SW 1271 (cell line): ENCODE data around the gene RNF181.
"Not testable (repeated sequence)": the region's sequence is repeated elsewhere in the genome, so short reads cannot be mapped to it uniquely, and the experiment has no call there.

Source experiments
- DNase-seq, 2 experiments: peaks; one replicate each; lab custom pipeline; 2025; lab: John Stamatoyannopoulos, UW

RNF181 gene

DNA sequence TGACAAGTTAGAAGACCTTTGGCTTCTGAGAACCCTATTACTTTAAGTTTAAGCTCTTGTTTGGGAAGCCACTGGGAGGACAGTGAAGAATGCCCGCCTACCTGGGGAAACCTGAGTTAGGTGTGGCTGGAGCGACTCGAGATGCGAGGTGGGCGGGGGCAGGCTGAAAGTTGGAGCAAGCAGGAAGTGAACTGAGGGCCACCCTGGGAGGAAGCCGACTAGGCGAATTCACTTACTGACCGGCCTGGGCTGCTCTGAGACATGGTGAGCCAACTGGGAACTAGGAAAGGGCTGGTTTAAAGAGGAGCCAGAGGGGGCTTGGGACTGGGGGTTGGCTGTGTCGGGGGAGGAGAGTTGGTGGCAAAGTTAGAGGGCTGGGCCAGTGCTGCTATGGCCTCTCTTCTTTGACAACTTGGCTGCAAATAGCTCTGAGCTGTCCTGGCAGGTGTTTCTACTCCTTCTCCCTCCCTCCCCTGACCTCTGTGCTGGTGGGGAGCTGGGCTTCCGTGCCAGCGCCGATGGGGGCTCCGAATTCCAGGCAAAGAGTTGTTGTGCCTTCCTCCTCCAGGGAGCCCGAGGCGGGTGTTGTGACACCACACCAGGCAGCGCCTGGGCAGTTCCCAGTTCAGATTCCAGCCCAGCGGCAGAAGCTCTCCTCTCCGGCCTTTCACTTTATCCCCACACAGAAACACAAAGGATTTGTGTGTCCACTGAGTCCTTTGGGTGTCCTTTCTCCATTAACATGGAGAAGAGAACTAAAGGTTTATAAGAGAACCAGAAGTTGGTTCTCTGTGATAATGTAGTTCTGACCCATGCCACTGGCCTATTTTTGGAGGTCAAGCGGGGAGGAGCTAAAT is 17.9 kb upstream of the RNF181 start, which contains the start of gene VAMP8:
Gene VAMP8 (plus strand): TSS at position 201 of the 857 bp plus-strand sequence. CDS start 61 bp downstream, at position 262.
- no peak for DNase-seq

DNA sequence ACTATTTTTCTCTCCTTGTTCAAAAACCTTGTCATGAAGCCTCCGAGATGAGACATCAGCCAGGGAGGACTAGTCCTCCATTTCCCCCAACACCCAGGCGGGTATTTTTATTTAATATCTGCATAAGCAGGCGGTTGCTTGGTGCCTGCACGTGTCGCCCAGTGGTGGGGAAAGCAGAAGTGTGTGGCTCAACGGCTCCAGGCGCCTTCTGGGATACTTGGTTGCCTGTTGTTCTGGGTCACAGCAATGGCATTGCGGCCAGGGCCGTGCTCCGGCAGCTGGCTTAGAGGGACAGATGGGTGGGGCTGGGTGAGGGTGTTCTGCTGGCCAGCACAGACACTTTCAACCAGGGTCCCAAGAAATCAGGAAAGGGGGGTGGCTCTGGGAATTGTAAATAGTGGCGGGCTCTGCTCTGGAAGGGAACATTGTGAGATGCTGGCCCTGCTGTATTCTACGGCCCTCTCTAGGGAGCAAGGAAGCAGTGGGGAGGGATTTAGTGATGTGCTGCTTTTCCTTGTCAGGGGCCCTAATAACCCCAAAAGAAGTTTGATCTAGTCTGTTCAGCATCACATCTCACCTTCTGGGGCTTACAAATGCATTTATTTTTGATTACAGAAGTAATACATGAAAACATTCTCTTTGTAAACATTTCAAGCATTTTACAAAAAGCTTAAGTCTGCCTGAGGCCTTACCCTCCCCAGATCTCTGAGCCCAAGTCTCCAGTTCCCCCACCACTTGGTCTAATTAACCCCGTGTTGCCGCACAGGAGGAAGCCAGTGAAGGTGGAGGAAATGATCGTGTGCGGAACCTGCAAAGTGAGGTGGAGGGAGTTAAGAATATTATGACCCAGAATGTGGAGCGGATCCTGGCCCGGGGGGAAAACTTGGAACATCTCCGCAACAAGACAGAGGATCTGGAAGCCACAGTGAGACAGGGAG is 17.0 kb upstream of the RNF181 start:
- no peak for DNase-seq

DNA sequence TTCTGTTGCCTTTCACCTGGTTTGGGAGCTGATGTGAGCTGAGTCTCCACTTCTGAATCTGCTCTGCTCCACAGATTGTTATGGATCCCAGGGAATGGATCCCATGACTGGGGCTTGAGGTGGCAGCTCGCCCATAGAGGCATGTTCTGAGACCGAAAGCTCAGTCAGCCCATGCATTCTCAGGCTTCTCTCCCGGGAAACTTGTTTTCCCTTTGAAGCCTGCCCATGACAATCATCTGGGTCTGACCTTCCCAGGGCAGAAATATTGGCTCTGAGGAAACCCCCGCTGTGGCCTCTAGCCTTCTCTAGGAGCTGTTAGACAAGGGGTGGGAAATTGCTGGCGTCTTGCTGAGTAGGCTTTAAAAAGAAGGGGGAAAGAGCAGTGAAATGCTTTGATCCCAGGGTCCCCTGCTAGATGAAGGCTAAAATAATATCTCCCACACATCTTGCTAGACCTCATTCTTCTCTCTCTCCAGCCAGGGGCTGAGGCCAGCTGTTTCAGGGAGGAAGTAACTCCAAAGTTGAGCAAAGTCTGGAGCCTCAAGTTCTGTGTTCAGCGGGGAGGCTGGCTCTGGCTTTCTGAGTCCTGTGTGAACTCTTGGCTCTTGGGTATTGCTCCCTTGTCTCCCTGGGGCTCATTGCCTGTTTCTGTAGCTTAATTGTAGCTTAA is 16.1 kb upstream of the RNF181 start:
- no peak for DNase-seq

DNA sequence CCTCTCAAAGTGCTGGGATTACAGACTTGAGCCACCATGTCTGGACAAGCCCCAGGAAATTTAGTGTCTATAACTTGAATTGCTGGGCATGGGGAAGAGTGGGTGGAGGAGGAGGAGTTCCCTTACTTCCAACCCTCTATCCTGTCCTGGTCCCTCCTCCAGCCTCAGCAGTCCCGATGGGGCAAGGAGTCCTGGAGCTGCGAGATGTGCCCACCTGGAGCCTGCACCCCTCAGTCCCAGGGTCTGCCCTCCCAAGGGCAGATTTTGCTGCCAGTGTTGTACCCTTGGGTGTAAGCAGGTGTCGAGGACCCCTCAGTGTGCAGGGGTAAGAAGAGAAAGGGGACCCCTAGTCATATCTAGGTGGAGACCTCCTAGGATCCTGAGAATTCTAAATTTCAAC is 15.3 kb upstream of the RNF181 start:
- DNase-seq, result no peak

DNA sequence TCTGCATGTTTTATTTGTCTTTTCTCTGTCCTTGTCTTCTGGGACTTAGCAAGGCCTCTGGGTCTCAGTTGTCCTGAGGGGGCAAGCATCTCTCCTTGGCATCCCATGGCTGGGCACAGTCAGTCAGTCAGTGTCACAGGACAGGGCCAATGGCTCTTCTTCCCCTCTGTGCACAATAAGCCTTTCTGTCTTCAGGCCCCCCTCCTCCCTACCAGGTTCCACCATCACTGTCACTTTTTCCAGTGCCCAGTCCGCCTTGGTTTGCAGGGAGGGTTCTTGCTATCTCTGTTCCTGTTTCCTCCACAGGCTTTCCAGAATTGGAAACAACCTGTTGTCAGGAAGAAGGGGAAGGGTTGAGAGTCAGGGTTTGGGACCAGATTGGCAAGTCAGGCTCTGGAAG is 13.1 kb upstream of the RNF181 start:
- no peak for DNase-seq

DNA sequence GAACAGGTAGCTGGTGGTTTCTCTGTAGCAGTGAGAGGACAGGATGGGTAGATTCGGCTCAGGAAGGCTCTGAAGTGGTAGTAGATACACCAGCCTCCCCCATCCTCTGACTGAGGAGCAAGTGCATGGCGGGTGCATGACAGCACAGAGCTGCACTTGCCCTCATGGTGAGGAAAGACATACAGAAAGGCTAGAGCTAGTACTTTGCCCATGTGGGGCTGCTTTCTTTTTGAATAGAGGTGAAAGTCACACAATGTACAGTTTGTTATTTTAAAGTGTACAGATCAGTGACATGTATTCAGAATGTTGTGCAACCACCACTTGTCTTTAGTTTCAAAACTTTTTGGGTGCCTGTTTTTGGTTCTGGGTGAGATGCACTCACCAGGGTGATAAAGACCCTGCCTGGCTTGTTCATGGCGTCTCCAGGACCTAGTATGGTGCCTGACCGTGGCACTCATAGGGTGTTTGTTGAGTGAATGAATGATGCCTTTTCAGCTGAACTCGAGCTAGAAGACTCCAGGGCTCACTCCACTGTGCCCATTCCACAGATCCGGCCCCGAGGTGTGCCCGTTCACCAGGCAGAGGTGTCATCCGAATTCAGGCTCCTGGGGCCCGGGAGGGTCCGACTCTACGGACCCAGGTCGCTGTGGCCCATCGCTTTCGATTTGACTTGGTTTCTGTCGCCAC is 11.7 kb upstream of the RNF181 start:
- DNase-seq, result no peak

DNA sequence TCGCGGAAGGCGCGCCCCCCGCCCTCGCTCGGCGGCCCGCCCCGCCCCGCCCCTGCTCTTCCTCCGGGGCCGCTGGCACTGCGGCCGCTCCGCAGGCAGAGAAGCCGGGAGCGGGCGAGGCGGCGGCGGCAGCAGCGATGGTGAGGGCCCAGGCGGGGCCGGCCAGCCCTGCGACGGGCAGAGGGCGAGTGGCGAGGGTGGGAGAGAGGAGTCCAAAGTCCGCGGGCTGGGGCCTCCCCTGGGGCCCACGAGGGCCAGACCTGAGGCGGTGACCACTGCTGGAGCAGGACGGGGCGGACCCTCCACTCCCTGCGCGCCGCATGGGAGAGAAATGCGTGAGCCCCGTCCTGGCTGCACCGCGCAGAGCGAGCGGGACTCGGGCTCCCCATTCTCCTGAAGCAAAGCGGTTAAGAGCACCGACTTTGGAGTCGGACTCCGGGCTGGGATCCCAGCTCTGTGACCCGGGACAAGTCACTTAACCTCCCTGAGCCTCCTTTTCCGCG is 11.1 kb upstream of the RNF181 start, which contains the start of gene VAMP5:
Gene VAMP5 (plus strand): TSS at position 78 of the 503 bp plus-strand sequence. CDS start 60 bp downstream, at position 138.
- no peak for DNase-seq

DNA sequence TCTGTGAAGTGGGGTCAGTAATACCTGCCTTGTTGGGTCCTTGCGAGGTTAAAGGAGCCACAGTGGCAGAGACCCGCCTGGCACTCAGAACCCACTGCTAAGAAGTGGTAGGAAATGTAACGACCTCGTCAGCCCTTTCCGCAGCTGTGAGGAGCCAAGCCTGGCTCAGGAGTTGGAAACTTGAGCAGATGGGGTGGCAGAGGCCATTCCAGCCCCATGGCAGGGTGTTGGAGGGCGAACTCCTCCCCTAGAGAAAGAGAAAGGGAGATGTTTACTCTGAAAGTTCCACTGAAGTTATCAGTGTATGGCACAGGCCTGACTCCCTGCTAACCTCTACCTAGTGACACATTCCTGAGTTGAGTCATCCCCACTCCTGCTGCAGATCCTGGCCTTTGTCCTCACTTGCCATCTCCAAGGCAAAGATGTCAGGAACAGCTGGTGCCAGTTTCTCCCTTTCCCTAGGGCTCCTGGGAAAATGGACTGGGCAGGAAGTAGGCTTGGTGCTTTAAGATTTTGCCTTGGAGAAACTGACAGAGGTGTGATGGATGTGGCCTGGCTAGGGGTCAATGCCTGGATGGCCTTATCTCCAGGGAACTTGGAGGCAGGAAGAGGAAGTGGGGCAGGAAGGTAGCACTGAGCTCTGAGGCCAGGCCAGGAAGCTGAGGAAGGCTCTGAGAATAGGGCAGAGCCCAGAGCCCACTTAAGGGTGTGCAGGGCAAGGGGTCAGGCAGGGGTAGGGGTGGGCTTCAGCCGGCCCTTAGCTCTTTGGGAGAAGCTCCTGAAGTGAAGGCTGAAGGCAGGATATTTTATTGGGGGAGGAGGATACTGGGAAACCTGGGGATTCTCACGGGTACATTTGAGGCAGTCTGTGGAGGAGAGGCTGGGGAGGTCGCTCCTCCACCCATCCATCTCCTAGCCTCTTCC is 10.4 kb upstream of the RNF181 start:
- peak; percentile 31 to 70 for DNase-seq

DNA sequence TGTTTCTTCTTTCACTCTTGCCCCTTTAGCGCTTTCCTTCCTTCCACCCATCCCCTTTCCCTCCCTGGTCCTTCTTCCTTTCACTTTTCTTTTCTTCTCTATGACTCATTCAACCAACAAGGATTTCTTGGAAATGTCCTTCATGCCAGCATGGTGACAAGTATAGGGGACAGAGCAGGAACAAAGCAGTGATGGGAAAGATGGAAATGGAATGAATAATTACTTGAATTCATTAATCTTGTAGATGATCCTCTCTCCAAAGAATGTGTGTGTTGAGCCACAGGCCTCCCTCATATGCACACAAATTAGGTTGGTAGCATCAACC is 9.8 kb upstream of the RNF181 start:
- DNase-seq, result peak in 1 of 2 experiments; percentile 33

DNA sequence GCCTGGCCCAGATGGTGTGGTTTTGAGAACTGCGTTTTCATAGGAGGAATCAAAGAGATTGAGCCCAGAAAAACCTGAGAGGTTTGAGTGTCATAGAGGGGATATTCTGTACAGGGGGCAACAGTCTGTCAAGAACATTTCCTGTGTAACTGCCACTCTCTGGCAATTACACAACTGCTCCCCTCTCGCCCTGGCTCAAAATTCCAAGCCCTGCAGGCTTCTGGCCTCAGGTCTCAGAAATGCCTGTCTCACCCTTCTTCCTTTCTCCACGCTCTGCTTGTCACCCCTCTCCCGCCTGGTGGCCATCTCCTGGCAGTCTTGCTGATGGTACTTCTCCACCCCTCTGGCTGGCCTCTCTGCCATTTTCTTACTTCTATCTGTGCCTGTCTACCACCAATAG is 7.3 kb upstream of the RNF181 start:
- no peak for DNase-seq

DNA sequence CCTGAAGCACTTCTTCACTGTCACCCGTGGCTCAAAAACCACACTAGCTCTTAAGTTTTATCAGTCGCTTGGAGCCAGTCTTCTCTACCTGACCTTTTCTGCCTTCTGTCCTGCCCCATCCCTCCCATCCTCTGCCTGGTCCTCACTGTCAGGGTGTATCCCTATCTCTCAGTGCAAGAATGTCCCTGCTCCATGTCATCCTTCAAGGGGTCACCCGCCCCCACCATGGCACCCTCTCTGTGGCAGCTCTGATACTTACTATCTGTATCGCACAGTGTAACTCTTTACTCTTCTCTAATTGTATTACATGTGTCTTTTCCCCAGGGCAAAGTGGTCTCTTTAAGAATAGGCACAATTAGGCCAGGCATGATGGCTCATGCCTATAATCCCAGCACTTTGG is 6.9 kb upstream of the RNF181 start:
- no peak for DNase-seq

DNA sequence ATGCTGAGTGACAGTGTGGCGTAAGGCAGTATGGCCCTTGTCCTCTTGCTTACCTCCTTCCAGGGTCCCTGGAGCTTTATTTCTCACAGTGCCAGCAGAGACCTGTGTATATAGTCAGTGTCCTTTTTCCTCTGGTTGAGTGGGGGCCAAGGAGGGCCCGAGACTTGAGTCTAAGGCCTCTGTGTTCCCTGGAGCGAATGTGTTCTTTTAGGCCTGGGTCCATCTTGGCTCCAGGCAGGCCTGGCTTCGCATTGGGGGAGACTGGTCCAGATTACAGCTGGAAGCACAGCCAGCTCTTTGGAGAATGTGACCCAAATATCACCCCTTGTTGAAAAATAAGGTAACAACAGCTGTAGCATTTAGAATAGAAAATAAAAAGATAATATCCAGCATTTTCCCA is 6.4 kb upstream of the RNF181 start:
- no peak for DNase-seq

DNA sequence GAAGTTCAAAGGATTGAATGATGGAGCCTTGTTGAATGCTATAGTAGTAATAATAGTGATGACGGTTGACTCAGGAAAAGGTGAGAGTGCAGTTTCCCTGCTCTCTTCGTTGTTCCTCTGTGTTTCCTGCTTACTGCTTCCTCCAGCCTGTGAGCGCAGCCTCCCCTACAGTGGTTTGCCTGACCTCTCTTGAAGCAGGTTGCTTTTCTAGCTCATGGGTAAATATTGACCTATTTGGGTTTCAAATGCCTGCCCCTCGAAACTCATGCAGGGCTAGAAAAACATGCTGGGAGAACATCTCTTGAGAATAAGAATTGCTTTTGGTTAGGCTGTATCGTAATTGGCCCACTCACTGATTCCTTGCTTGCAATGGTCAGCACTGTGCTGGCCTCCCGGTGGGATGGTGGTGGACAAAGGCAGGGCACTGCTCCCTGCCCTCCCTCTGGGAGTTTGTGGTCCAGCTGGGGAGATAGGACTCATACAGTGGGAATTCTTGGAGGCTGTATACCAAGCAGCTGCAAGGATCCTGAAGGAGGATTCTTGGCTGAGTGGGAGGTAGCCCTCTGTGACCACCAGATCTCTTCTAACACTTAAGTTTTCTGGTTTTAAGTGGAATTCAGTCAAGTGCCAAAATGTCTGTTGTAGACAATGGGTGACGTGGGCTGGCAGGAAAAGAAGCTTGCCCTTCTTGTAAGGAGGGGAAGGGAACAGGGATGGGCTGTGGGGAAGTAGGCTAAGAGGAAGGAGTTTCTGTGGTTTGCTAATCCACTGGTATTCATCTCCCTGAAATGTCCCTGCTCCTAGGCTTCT is 5.4 kb upstream of the RNF181 start:
- DNase-seq, result no peak

DNA sequence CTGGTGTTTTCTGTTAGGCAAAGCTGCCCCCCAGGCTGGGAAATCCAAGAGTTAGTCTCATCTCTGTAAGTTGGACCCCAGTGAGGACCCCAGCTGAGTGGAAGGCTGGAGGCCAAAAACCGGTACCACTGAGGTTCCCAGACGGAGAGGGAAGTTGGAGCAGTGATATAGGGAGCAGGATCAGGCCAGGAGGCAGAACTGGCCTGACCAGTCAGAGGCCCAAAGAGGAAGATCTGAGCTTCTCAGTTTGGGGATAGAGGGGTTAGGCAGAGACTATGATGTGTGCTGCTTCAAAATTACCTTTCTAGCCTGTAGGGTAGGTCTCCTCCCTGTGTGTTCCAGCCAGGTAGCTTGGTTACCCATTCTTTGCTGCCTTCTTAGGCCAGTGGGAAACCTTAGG is 4.6 kb upstream of the RNF181 start:
- no peak for DNase-seq

DNA sequence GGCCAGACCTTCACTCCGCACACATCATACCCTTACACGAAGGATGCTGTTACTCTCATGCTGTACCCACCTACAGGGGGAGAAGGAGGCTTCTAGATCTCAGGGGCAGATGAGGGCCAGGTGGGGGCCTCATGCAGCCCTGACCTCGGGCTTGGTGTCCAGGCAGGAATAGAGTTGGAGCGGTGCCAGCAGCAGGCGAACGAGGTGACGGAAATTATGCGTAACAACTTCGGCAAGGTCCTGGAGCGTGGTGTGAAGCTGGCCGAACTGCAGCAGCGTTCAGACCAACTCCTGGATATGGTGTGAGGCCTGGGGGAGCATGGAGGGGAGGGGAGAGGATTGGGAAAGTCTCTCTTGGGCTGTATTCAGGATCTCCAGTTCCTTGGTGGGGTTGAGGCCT is 4.0 kb upstream of the RNF181 start:
- no peak for DNase-seq

DNA sequence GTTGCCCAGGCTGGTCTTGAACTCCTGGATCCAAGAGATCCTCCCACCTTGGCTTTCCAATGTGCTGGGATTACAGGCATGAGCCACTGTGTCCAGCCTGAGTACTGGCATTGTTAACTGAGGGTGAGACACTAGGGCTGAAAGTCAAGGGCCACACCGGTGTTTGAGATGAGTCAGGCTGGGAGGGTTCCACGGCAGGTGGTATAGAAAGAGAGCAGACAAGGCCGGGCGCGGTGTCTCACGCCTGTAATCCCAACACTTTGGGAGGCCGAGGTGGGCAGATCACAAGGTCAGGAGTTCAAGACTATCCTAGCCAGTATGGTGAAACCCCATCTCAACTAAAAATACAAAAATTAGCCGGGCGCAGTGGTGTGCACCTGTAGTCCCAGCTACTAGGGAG is 3.2 kb upstream of the RNF181 start:
- DNase-seq, result not testable (repeated sequence)

DNA sequence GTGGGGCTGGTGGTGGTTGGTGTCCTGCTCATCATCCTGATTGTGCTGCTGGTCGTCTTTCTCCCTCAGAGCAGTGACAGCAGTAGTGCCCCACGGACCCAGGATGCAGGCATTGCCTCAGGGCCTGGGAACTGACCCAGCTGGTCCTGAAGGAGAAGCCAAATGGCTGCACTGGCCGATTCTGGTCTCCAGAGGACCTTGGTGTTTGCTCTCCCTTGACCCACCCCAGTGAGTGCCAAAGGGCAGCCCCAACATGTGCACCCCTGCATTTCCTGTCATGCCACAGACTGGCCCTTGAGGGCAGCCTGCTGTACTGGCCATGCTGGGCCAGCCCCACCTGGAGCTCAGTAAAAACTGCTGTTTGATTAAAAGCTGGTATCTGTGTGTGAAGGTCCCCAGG is 2.5 kb upstream of the RNF181 start:
- DNase-seq, result no peak

DNA sequence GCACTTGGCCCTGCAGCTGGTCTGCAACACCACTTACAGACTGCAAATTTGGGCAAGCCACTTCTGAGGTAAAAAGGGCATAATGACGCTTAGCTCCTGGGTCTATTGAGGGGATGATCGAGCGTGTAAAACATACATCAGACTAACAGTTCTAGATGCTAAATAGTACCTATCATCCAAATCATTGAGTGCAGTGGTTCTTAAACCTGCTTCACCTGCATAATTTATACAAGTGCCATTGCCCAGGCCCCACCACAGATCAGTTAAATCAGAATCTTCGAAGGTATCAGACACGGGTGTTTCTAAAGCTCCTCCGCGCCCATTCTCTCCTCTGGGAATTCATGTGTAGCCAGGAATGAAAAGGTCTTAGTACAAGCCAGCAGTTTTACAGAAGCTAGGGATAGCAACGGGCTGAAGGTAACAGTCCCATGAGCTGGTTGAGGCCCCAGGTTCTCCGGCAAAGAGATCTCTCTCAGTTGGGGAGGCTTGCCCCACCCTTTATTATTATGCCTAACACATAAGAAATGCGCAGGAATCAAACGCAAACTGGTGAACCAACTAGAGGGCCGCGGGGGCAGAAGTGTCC is 737 bp upstream of the RNF181 start:
- DNase-seq, result no peak

DNA sequence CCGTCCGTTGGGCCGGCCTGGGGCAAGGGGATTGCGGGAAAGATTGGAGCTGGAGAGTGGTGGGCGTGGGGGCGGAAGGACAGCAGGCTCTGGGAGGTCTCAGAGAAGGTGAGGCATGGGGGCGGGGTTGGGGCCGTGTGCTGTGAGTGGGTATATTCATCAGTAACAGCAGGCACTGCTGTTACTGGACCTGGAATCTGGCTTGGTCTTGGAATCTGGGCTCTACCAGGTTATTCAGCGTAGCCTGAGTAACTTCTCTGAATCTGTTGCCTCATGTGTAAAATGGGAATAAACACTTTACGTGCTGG is 435 bp downstream of the RNF181 start:
- DNase-seq, result no peak
